Neuronal stem cell (in vitro differentiated cells): ENCODE data around the gene PPM1B.
"Not testable (repeated sequence)": the region's sequence is repeated elsewhere in the genome, so short reads cannot be mapped to it uniquely, and the experiment has no call there.

Experiments
- DNase-seq: peaks from one replicate; pipeline ENCODE4 v3.0.0-alpha.2; 2013; ENCODE audit warnings: low spot score
- H2AFZ ChIP-seq: one replicate; pipeline ENCODE4 v1.6.1; 2013; ENCODE audit warnings: mild to moderate bottlenecking, low read length, inconsistent platforms
- H2AK5ac ChIP-seq: 2 replicates; pipeline ENCODE4 v1.6.1; 2013; ENCODE audit warnings: low read depth, mild to moderate bottlenecking, inconsistent platforms, low read length, moderate library complexity, mixed read lengths
- H2BK120ac ChIP-seq: 2 replicates; pipeline ENCODE4 v1.6.1; 2013; ENCODE audit warnings: low read depth, mild to moderate bottlenecking, inconsistent platforms, low read length, moderate library complexity, mixed read lengths
- H2BK12ac ChIP-seq: one replicate; pipeline ENCODE4 v1.6.1; 2013; ENCODE audit warnings: low read length, inconsistent platforms
- H2BK15ac ChIP-seq: 2 replicates; pipeline ENCODE4 v1.6.1; 2013; ENCODE audit warnings: mild to moderate bottlenecking, low read length, inconsistent platforms, mixed read lengths
- H2BK5ac ChIP-seq: one replicate; pipeline ENCODE4 v1.6.1; 2013; ENCODE audit warnings: inconsistent platforms, mild to moderate bottlenecking, low read length, moderate library complexity
- H3K14ac ChIP-seq: one replicate; pipeline ENCODE4 v1.6.1; 2013; ENCODE audit warnings: low read length, inconsistent platforms
- H3K18ac ChIP-seq: 2 replicates; pipeline ENCODE4 v1.6.1; 2013; ENCODE audit warnings: low read length, inconsistent platforms
- H3K23ac ChIP-seq: 2 replicates; pipeline ENCODE4 v1.6.1; 2013; ENCODE audit warnings: low read depth, mild to moderate bottlenecking, mixed read lengths, low read length, inconsistent platforms; ENCODE audit not compliant: poor library complexity
- H3K27ac ChIP-seq: replicated peaks from 3 replicates; pipeline ENCODE4 v1.5.1; 2013; ENCODE audit warnings: low read length, inconsistent platforms
- H3K27me3 ChIP-seq, 3 experiments: 2 replicates each; pipeline ENCODE4 v1.6.1; 2013; ENCODE audit warnings: low read length in 3 of 3, mild to moderate bottlenecking in 2 of 3, inconsistent platforms in 1 of 3, low read depth in 1 of 3, mixed read lengths in 1 of 3, moderate library complexity in 1 of 3; ENCODE audit not compliant: control insufficient read depth in 3 of 3, insufficient read depth in 3 of 3
- H3K36me3 ChIP-seq, 2 donors: replicated peaks in 1 of 2; 2 replicates each; pipeline ENCODE4 v1.6.1; 2013; ENCODE audit warnings: low read length in 2 of 2; ENCODE audit not compliant: control insufficient read depth in 2 of 2, insufficient read depth in 2 of 2
- H3K4ac ChIP-seq: 2 replicates; pipeline ENCODE4 v1.6.1; 2013; ENCODE audit warnings: inconsistent platforms, mild to moderate bottlenecking, low read length, moderate library complexity
- H3K4me1 ChIP-seq, 2 donors: 1 replicate in 1 of 2; 2 replicates in 1 of 2; pipeline ENCODE4 v1.6.1; 2013; ENCODE audit warnings: low read length in 2 of 2, low read depth in 1 of 2; ENCODE audit not compliant: control insufficient read depth in 2 of 2, insufficient read depth in 1 of 2
- H3K4me2 ChIP-seq: one replicate; pipeline ENCODE4 v1.6.1; 2013; ENCODE audit warnings: mild to moderate bottlenecking, low read length, inconsistent platforms; ENCODE audit not compliant: insufficient read depth, poor library complexity, severe bottlenecking
- H3K4me3 ChIP-seq, 2 donors: 2 replicates each; pipeline ENCODE4 v1.5.1; 2013; ENCODE audit warnings: low read length in 2 of 2, mild to moderate bottlenecking in 2 of 2, inconsistent platforms in 1 of 2, moderate library complexity in 1 of 2
- H3K79me1 ChIP-seq: one replicate; pipeline ENCODE4 v1.6.1; 2013; ENCODE audit warnings: low read depth, mild to moderate bottlenecking, inconsistent platforms, low read length, moderate library complexity
- H3K9ac ChIP-seq: one replicate; pipeline ENCODE4 v1.6.1; 2013; ENCODE audit warnings: mild to moderate bottlenecking, low read depth, low read length, inconsistent platforms; ENCODE audit not compliant: poor library complexity
- H3K9me3 ChIP-seq, 2 donors: replicated peaks in 1 of 2; 2 replicates each; pipeline versions ENCODE3 to v1.6.1; 2013; ENCODE audit warnings: low read length in 2 of 2, mild to moderate bottlenecking in 2 of 2, inconsistent platforms in 1 of 2, low read depth in 1 of 2, mixed read lengths in 1 of 2, moderate library complexity in 1 of 2; ENCODE audit not compliant: control insufficient read depth in 2 of 2, insufficient read depth in 1 of 2
- H4K8ac ChIP-seq: one replicate; pipeline ENCODE4 v1.6.1; 2013; ENCODE audit warnings: low read depth, mild to moderate bottlenecking, inconsistent platforms, low read length, moderate library complexity
- H4K91ac ChIP-seq: one replicate; pipeline ENCODE4 v1.6.1; 2013; ENCODE audit warnings: low read length, low read depth, mild to moderate bottlenecking, inconsistent platforms; ENCODE audit not compliant: poor library complexity
- WGBS, 2 donors: extraction: QIAGEN DNeasy Blood & Tissue Kit; methylation state at CpG; one replicate each; pipeline ENCODE4 v1.1.7; 2013; ENCODE audit warnings: missing lambda C conversion rate in 2 of 2, mixed read lengths in 1 of 2; ENCODE audit not compliant: insufficient read length in 2 of 2, insufficient replicate concordance in 1 of 2; ENCODE audit errors: extremely low coverage in 2 of 2; 5-methylcytosine and 5-hydroxymethylcytosine counted together

Gene PPM1B

DNA sequence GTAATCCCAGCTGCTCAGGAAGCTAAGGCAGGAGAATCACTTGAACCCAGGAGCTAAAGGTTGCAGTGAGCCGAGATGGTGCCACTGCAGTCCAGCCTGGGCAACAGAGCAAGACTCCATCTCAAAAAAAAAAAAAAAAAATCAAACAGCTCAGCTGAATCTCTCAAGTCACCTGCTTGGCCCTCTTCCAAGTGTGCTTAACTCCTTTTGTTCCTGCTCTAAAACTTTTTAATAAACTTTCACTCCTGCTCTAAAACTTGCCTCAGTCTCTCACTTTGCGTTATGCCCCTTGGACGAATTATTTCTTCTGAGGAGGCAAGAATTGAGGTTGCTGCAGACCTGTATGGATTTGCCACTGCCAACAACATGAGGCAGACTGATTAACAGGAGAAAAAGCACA is 35.1 kb upstream of the PPM1B start:
- H3K36me3 ChIP-seq, H3K4ac ChIP-seq, H2BK15ac ChIP-seq, H3K14ac ChIP-seq, H4K91ac ChIP-seq, H3K4me2 ChIP-seq, H3K79me1 ChIP-seq, H2BK120ac ChIP-seq, H2BK12ac ChIP-seq, H3K9me3 ChIP-seq, H3K27ac ChIP-seq, H2AFZ ChIP-seq, H3K18ac ChIP-seq, H3K4me3 ChIP-seq, H2AK5ac ChIP-seq, H2BK5ac ChIP-seq, H3K9ac ChIP-seq, H3K23ac ChIP-seq, H4K8ac ChIP-seq, DNase-seq, H3K27me3 ChIP-seq, H3K4me1 ChIP-seq: not testable (repeated sequence)
- no CpG with 5 or more reads among the region's 3 CpGs for whole genome bisulfite sequencing, 2 donors

DNA sequence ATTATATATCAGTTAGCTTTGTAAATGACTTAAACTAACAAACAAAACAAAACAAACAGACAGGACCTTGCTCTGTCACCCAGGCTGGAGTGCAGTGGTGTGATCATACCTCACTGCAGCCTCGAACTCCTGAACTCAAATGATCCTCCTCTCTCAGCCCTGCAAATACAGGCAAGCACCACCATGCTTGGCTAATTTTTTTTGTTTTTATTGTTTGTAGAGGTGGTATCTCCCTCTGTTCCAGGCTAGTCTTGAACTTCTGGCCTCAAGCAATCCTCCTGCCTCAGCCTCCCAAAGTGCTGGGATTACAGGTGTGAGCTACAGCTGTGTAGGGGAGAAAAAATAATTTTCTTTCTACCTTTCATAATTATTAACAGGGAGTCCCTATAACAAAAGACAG is 33.8 kb upstream of the PPM1B start:
- H2BK5ac ChIP-seq = no peak overlapping the region
- no peak overlapping the region for H2BK15ac ChIP-seq
- H3K27ac ChIP-seq = no peak overlapping the region
- H3K27me3 ChIP-seq = no peaks in the 10 kb centered on the region
- no peak overlapping the region for H3K14ac ChIP-seq
- WGBS, 2 donors = no CpG with 5 or more reads among the region's 1 CpG
- H2AK5ac ChIP-seq = no peak overlapping the region
- H3K4me3 ChIP-seq = no peak overlapping the region
- H2AFZ ChIP-seq = no peak overlapping the region
- H3K9me3 ChIP-seq = no peaks in the 10 kb centered on the region
- H3K4me1 ChIP-seq = peaks cover 2% of the 10 kb centered on the region in 2 donors
- no peaks in the 10 kb centered on the region for H3K79me1 ChIP-seq
- H3K4me2 ChIP-seq = no peak overlapping the region
- no peak overlapping the region for H2BK120ac ChIP-seq
- H2BK12ac ChIP-seq = no peak overlapping the region
- no peak overlapping the region for H3K18ac ChIP-seq
- no peak overlapping the region for H3K23ac ChIP-seq
- no peak overlapping the region for H3K4ac ChIP-seq
- no peak for DNase-seq
- no peaks in the 10 kb centered on the region for H3K36me3 ChIP-seq
- H4K91ac ChIP-seq = no peak overlapping the region
- H3K9ac ChIP-seq = no peak overlapping the region
- H4K8ac ChIP-seq = no peak overlapping the region

DNA sequence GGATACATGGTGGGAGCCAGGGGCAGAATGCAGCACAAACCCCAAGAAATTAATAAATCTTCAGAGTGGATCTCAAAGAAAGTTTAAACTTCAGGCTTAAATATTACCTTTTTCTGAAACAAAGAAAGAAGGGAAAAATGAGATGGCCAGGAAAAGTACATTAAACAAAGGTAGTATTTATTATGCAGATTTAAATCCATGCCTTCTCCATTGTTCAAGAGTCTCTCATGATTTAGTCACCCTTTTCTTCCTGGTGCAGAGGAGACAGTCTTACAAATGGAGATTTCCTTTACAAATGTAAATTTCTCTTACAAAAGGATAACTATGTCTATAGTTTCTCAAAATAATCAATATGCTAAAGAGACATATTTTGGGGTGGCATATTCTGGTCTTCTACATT is 33.4 kb upstream of the PPM1B start:
- H3K18ac ChIP-seq = no peak overlapping the region
- H3K79me1 ChIP-seq = no peaks in the 10 kb centered on the region
- DNase-seq = no peak
- H4K91ac ChIP-seq = no peak overlapping the region
- no peak overlapping the region for H2BK12ac ChIP-seq
- H2BK15ac ChIP-seq = no peak overlapping the region
- H3K23ac ChIP-seq = no peak overlapping the region
- H3K9ac ChIP-seq = no peak overlapping the region
- H3K4me1 ChIP-seq = peaks cover 2% of the 10 kb centered on the region in 2 donors
- H2AFZ ChIP-seq = no peak overlapping the region
- H3K4ac ChIP-seq = no peak overlapping the region
- H2BK120ac ChIP-seq = no peak overlapping the region
- H3K4me3 ChIP-seq = no peak overlapping the region
- H3K27ac ChIP-seq = no peak overlapping the region
- no peaks in the 10 kb centered on the region for H3K27me3 ChIP-seq
- H4K8ac ChIP-seq = no peak overlapping the region
- no peak overlapping the region for H3K14ac ChIP-seq
- no peak overlapping the region for H2BK5ac ChIP-seq
- H3K36me3 ChIP-seq = no peaks in the 10 kb centered on the region
- no peaks in the 10 kb centered on the region for H3K9me3 ChIP-seq
- H2AK5ac ChIP-seq = no peak overlapping the region
- H3K4me2 ChIP-seq = no peak overlapping the region

DNA sequence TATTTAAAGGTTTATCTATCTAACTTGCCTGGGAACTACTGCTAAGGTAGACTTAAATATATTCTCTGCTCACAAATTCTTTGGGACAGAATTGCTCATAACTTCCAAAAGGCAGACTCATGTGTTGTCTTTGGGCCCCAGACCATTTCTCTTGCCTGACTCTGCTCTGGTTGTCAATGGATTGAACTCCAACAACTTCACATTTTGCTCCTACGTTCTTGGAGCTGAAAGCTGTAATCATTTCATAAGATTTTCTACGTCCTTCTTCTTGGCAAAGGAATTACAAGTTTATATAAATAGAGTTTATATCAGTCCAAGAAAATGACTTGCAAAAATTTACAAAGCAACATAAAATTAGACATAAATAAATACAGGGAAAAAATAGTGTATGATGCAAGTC is 32.9 kb upstream of the PPM1B start:
- Histone ChIP-seq H2AK5ac (no peak overlapping the region), H2BK12ac (no peak overlapping the region), H4K8ac (no peak overlapping the region), H3K9ac (no peak overlapping the region), H3K4me3 (no peak overlapping the region), H4K91ac (no peak overlapping the region), H3K4me1 (peaks cover 2% of the 10 kb centered on the region in 2 donors), H2BK15ac (no peak overlapping the region), H3K18ac (no peak overlapping the region), H2AFZ (no peak overlapping the region), H3K79me1 (no peaks in the 10 kb centered on the region), H3K4me2 (no peak overlapping the region), H3K36me3 (no peaks in the 10 kb centered on the region), H3K27ac (no peak overlapping the region), H3K9me3 (no peaks in the 10 kb centered on the region), H3K14ac (no peak overlapping the region), H3K23ac (no peak overlapping the region), H3K27me3 (no peaks in the 10 kb centered on the region), H2BK5ac (no peak overlapping the region), H2BK120ac (no peak overlapping the region), H3K4ac (no peak overlapping the region)
- WGBS, 2 donors = no CpG with 5 or more reads among the region's 2 CpGs
- no peak for DNase-seq
